SK-N-SH (cell line): ENCODE data around the gene MAPK6. TPM values are rescaled to one million over a fixed set of nuclear protein-coding genes. Genes with fewer than 3 reads are reported as not detected.

ENCODE experiments used
- CTCF ChIA-PET: fragments of 300-600, 350-600 bp; formaldehyde crosslinking; extraction: SDS; loops from one replicate; lab custom pipeline; 2021; lab: Yijun Ruan, JAX
- POLR2A ChIA-PET: fragments of 350-600 bp; sonication (Branson Sonifier 250); formaldehyde crosslinking; extraction: SDS; loops from one replicate; lab custom pipeline; 2020; ENCODE audit warnings: antibody characterized with exemption, inconsistent platforms; lab: Yijun Ruan, JAX
- DNase-seq: peaks from one replicate; pipeline ENCODE4 v3.0.0; 2012
- H2AFZ ChIP-seq: fragments of 200-600 bp; sonication (generic); 2 replicates; pipeline ENCODE4 v1.8.1; 2016; ENCODE audit warnings: antibody characterized with exemption, mild to moderate bottlenecking, low read depth
- H3F3A ChIP-seq: fragments of 200-600 bp; sonication (generic); replicated peaks from 2 replicates; pipeline ENCODE3; 2016; ENCODE audit warnings: antibody characterized with exemption, mild to moderate bottlenecking; ENCODE audit not compliant: insufficient read depth
- H3K27ac ChIP-seq, 2 experiments: fragments of 200-500 bp in 1 of 2; fragments of 200-600 bp in 1 of 2; sonication (Bioruptor generic) in 1 of 2; sonication (generic), shearing (Covaris generic) in 1 of 2; 2 replicates each; pipeline versions ENCODE4 v1.5.1 to v1.6.1; 2014 to 2016; ENCODE audit warnings: low read depth in 2 of 2, inconsistent platforms in 1 of 2, low read length in 1 of 2, mild to moderate bottlenecking in 1 of 2, mixed read lengths in 1 of 2
- H3K27me3 ChIP-seq: fragments of 200-600 bp; sonication (generic), shearing (Covaris generic); 2 replicates; pipeline ENCODE4 v1.6.1; 2016; ENCODE audit warnings: mixed run types; ENCODE audit not compliant: insufficient read depth
- H3K36me3 ChIP-seq, 2 experiments: fragments of 200-500 bp in 1 of 2; fragments of 200-600 bp in 1 of 2; sonication (Bioruptor generic) in 1 of 2; sonication (generic) in 1 of 2; replicated peaks in 1 of 2; 2 replicates each; pipeline versions ENCODE3 to v1.5.1; 2014 to 2016; ENCODE audit warnings: low read length in 1 of 2, mild to moderate bottlenecking in 1 of 2; ENCODE audit not compliant: insufficient read depth in 2 of 2, control insufficient read depth in 1 of 2
- H3K4me1 ChIP-seq, 2 experiments: fragments of 200-500 bp in 1 of 2; fragments of 200-600 bp in 1 of 2; sonication (Bioruptor generic) in 1 of 2; sonication (generic), shearing (Covaris generic) in 1 of 2; 2 replicates each; pipeline versions ENCODE4 v1.5.1 to v1.6.1; 2014 to 2016; ENCODE audit warnings: low read depth in 1 of 2, low read length in 1 of 2, mixed run types in 1 of 2; ENCODE audit not compliant: insufficient read depth in 2 of 2, control insufficient read depth in 1 of 2
- H3K4me2 ChIP-seq: fragments of 200-600 bp; sonication (generic), shearing (Covaris generic); 2 replicates; pipeline ENCODE4 v1.6.1; 2017; ENCODE audit warnings: mixed run types
- H3K4me3 ChIP-seq, 2 experiments: fragments of 200-500 bp in 1 of 2; fragments of 200-600 bp in 1 of 2; sonication (Bioruptor generic) in 1 of 2; sonication (generic), shearing (Covaris generic) in 1 of 2; 2 replicates each; pipeline versions ENCODE4 v1.5.1 to v1.8.1; 2014 to 2016; ENCODE audit warnings: low read depth in 2 of 2, inconsistent platforms in 1 of 2, low read length in 1 of 2, mild to moderate bottlenecking in 1 of 2, mixed read lengths in 1 of 2, moderate library complexity in 1 of 2
- H3K79me2 ChIP-seq: fragments of 200-600 bp; sonication (generic); 2 replicates; pipeline ENCODE4 v1.8.1; 2017; ENCODE audit warnings: mild to moderate bottlenecking; ENCODE audit not compliant: insufficient read depth
- H3K9ac ChIP-seq: fragments of 200-600 bp; sonication (generic); 2 replicates; pipeline ENCODE4 v1.6.1; 2017; ENCODE audit warnings: mixed run types
- H3K9me2 ChIP-seq: fragments of 200-600 bp; sonication (generic); 2 replicates; pipeline ENCODE4 v1.6.1; 2017; ENCODE audit warnings: mixed run types
- H3K9me3 ChIP-seq: fragments of 200-600 bp; sonication (generic); 2 replicates; pipeline ENCODE4 v1.6.1; 2017; ENCODE audit warnings: mixed run types, mild to moderate bottlenecking, moderate library complexity
- H4K20me1 ChIP-seq: fragments of 200-600 bp; sonication (generic); 2 replicates; pipeline ENCODE4 v1.6.1; 2017; ENCODE audit warnings: mild to moderate bottlenecking, mixed run types; ENCODE audit not compliant: insufficient read depth
- CHD2 ChIP-seq: fragments of 150-350 bp; IDR thresholded peaks from 2 replicates; pipeline ENCODE4 v1.6.1; 2018; ENCODE audit warnings: low read length; ENCODE audit not compliant: partially characterized antibody
- CTCF ChIP-seq: fragments of 200-600 bp; sonication (generic); IDR thresholded peaks from 2 replicates; pipeline ENCODE4 v1.6.1; 2017; ENCODE audit warnings: antibody characterized with exemption, mild to moderate bottlenecking, moderate library complexity
- ELF1 ChIP-seq: IDR thresholded peaks from 2 replicates; pipeline ENCODE4 v1.4.0; 2012
- EZH2phosphoT487 ChIP-seq: fragments of 200-600 bp; sonication (generic); IDR thresholded peaks from 2 replicates; pipeline ENCODE4 v1.6.1; 2017; ENCODE audit warnings: low read depth, mixed run types, mild to moderate bottlenecking, antibody characterized with exemption, moderate library complexity, borderline replicate concordance
- FOSL2 ChIP-seq: IDR thresholded peaks from 2 replicates; pipeline ENCODE4 v1.4.0; 2012; ENCODE audit warnings: low read depth, mild to moderate bottlenecking, moderate library complexity, borderline replicate concordance
- FOXM1 ChIP-seq: IDR thresholded peaks from 2 replicates; pipeline ENCODE4 v1.4.0; 2012; ENCODE audit warnings: low read depth, mild to moderate bottlenecking
- GABPA ChIP-seq: IDR thresholded peaks from 2 replicates; pipeline ENCODE4 v1.4.0; 2012; ENCODE audit warnings: low read depth, mild to moderate bottlenecking
- GATA2 ChIP-seq: sonication (generic); formaldehyde crosslinking; IDR thresholded peaks from 2 replicates; pipeline ENCODE4 v1.5.0; 2020; ENCODE audit warnings: mild to moderate bottlenecking, missing genetic modification reagents
- JUND ChIP-seq: IDR thresholded peaks from 2 replicates; pipeline ENCODE4 v1.4.0; 2012
- MAX ChIP-seq: IDR thresholded peaks from 2 replicates; pipeline ENCODE4 v1.4.0; 2012; ENCODE audit warnings: low read depth
- MEF2A ChIP-seq: IDR thresholded peaks from 2 replicates; pipeline ENCODE4 v1.4.0; 2012; ENCODE audit warnings: low read depth, borderline replicate concordance
- MXI1 ChIP-seq: IDR thresholded peaks from 2 replicates; pipeline ENCODE4 v1.6.1; 2012; ENCODE audit warnings: mild to moderate bottlenecking, low read depth, low read length, improper control_type of control experiment
- NFIC ChIP-seq: IDR thresholded peaks from 2 replicates; pipeline ENCODE4 v1.4.0; 2012; ENCODE audit warnings: borderline replicate concordance
- NRF1 ChIP-seq: IDR thresholded peaks from 2 replicates; pipeline ENCODE4 v1.6.1; 2012; ENCODE audit warnings: low read depth, mild to moderate bottlenecking, low read length
- PBX3 ChIP-seq: IDR thresholded peaks from 2 replicates; pipeline ENCODE4; 2012
- POLR2AphosphoS5 ChIP-seq: IDR thresholded peaks from 2 replicates; pipeline ENCODE4 v1.6.1; 2012; ENCODE audit warnings: low read depth, low read length
- RAD21 ChIP-seq: IDR thresholded peaks from 2 replicates; pipeline ENCODE4 v1.6.1; 2012; ENCODE audit warnings: mild to moderate bottlenecking, low read length
- RCOR1 ChIP-seq: fragments of 150-350 bp; IDR thresholded peaks from 2 replicates; pipeline ENCODE4 v1.6.1; 2017; ENCODE audit warnings: antibody characterized with exemption, low read length
- RFX5 ChIP-seq: IDR thresholded peaks from 2 replicates; pipeline ENCODE4 v1.6.1; 2012; ENCODE audit warnings: mild to moderate bottlenecking, improper control_type of control experiment, low read length
- RXRA ChIP-seq: IDR thresholded peaks from 2 replicates; pipeline ENCODE4 v1.4.0; 2012; ENCODE audit warnings: low read depth, mild to moderate bottlenecking, borderline replicate concordance
- SIN3A ChIP-seq: IDR thresholded peaks from 2 replicates; pipeline ENCODE4 v1.6.1; 2012; ENCODE audit warnings: low read depth, mild to moderate bottlenecking, low read length, moderate library complexity, borderline replicate concordance
- SMC3 ChIP-seq: IDR thresholded peaks from 2 replicates; pipeline ENCODE4 v1.6.1; 2012; ENCODE audit warnings: low read depth, low read length, improper control_type of control experiment
- TCF12 ChIP-seq: IDR thresholded peaks from 2 replicates; pipeline ENCODE4 v1.4.0; 2012
- TEAD4 ChIP-seq: IDR thresholded peaks from 2 replicates; pipeline ENCODE4 v1.4.0; 2012; ENCODE audit warnings: mild to moderate bottlenecking, borderline replicate concordance; ENCODE audit not compliant: insufficient read depth
- WGBS: methylation state at CpG from one replicate; pipeline ENCODE4 v1.1.6; 2017; ENCODE audit warnings: low lambda C conversion rate; 5-methylcytosine and 5-hydroxymethylcytosine counted together
- polyA plus RNA-seq, 3 experiments: library from polyadenylated mRNA; depleted of rRNA; stranded (reverse); fragments of >200 nt; gene quantifications; 2 replicates each; pipeline ENCODE4 v1.2.3, GENCODE V29; 2012
- TF ChIP-seq, protein P1 (sequence below): fragments of 150-350 bp; IDR thresholded peaks from 2 replicates; pipeline ENCODE4 v1.6.1; 2017; ENCODE audit warnings: antibody characterized with exemption, low read length, low read depth, borderline replicate concordance
- TF ChIP-seq, protein P2 (sequence below): IDR thresholded peaks from 2 replicates; pipeline ENCODE4 v1.4.0; 2012; ENCODE audit warnings: low read depth, borderline replicate concordance

Gene MAPK6
- polyA plus RNA-seq, 1 of the 3 experiments (the other 2 are of a cell fraction), result 16.9 TPM

GRCh38 chr15:51971375-51972133 lies 47.5 kb upstream of the MAPK6 start, which contains the start of gene LEO1 (continued):
- TF ChIP-seq CTCF (peak; percentile 58), CHD2 (peak; percentile 75), MXI1 (peak; percentile 70), POLR2AphosphoS5 (peak; percentile 90), PBX3 (no peak), MEF2A (no peak), TCF12 (0 out of 2 replicates have a peak, but pooled peaks have one; percentile 16), GATA2 (CRISPR knock-in tag) (0 out of 2 replicates have a peak, but pooled peaks have one; percentile 29), NRF1 (peak; percentile 42), EZH2phosphoT487 (no peak), RXRA (no peak), NFIC (no peak), FOSL2 (no peak), RAD21 (no peak), MAX (peak; percentile 48; the same call in 1 of the 2 replicates)
- TF ChIP-seq, protein P1, sequence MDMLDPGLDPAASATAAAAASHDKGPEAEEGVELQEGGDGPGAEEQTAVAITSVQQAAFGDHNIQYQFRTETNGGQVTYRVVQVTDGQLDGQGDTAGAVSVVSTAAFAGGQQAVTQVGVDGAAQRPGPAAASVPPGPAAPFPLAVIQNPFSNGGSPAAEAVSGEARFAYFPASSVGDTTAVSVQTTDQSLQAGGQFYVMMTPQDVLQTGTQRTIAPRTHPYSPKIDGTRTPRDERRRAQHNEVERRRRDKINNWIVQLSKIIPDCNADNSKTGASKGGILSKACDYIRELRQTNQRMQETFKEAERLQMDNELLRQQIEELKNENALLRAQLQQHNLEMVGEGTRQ, result no peak

DNA sequence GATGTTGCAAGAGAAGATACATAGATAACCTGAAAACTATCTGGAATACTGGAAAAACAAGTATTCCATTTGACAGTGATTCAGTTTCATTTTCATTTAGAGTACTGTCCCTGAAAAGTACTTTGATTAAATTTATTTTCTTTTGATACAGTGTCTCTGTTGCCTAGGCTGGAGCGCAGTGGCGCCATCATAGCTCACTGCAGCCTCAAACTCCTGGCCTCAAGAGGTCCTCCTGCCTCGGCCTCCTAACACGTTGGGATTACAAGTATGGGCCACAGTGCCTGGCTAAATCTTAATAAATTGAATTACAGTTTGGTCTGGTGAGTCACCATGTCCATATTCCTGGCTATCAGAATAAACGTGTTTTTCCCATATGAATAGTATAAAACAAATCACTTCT lies 45.8 kb upstream of the MAPK6 start:
- 83% methylated on average over 5 of the region's 5 CpGs for WGBS
- ChIA-PET CTCF (no interaction called here), POLR2A (no interaction called here)
- H3K4me2 ChIP-seq, result no peak overlapping the region
- H3K4me1 ChIP-seq, result peaks cover 0 to 5% of the 10 kb centered on the region in 2 experiments; a peak in 2 of 4 replicates
- no peak overlapping the region for H3K27ac ChIP-seq
- H3K9me2 ChIP-seq, result no peaks in the 10 kb centered on the region
- H3K4me3 ChIP-seq, result no peak overlapping the region
- H2AFZ ChIP-seq, result no peak overlapping the region
- peaks cover 11% of the 10 kb centered on the region; the same call in 1 of the 2 replicates for H4K20me1 ChIP-seq
- peaks cover 46% of the 10 kb centered on the region for H3K79me2 ChIP-seq
- no peaks in the 10 kb centered on the region for H3K9me3 ChIP-seq
- DNase-seq, result no peak
- H3K36me3 ChIP-seq, result peaks cover 0 to 4% of the 10 kb centered on the region in 2 experiments
- no peaks in the 10 kb centered on the region for H3K27me3 ChIP-seq
- no peak overlapping the region for H3K9ac ChIP-seq
- H3F3A ChIP-seq, result peaks cover 25% of the 10 kb centered on the region
- TF ChIP-seq TEAD4 (no peak), RXRA (no peak), RFX5 (no peak), MAX (no peak), MEF2A (no peak), ELF1 (no peak), SIN3A (no peak), POLR2AphosphoS5 (no peak), GABPA (no peak), FOXM1 (no peak), SMC3 (no peak), GATA2 (CRISPR knock-in tag) (no peak), TCF12 (no peak), MXI1 (no peak), NRF1 (no peak), FOSL2 (no peak), RCOR1 (no peak), EZH2phosphoT487 (no peak), JUND (no peak)
- TF ChIP-seq, protein P2, sequence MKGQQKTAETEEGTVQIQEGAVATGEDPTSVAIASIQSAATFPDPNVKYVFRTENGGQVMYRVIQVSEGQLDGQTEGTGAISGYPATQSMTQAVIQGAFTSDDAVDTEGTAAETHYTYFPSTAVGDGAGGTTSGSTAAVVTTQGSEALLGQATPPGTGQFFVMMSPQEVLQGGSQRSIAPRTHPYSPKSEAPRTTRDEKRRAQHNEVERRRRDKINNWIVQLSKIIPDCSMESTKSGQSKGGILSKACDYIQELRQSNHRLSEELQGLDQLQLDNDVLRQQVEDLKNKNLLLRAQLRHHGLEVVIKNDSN, result no peak
